HK-2 (cell line): Measurements from ENCODE around the gene POU4F3.
"Not testable (repeated sequence)": the region's sequence is repeated elsewhere in the genome, so short reads cannot be mapped to it uniquely, and the experiment has no call there.

Experiments
- DNase-seq: peaks from one replicate; pipeline ENCODE4 v3.0.0-alpha.2; 2018; ENCODE audit not compliant: unreplicated experiment

Gene POU4F3, protein sequence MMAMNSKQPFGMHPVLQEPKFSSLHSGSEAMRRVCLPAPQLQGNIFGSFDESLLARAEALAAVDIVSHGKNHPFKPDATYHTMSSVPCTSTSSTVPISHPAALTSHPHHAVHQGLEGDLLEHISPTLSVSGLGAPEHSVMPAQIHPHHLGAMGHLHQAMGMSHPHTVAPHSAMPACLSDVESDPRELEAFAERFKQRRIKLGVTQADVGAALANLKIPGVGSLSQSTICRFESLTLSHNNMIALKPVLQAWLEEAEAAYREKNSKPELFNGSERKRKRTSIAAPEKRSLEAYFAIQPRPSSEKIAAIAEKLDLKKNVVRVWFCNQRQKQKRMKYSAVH

DNA sequence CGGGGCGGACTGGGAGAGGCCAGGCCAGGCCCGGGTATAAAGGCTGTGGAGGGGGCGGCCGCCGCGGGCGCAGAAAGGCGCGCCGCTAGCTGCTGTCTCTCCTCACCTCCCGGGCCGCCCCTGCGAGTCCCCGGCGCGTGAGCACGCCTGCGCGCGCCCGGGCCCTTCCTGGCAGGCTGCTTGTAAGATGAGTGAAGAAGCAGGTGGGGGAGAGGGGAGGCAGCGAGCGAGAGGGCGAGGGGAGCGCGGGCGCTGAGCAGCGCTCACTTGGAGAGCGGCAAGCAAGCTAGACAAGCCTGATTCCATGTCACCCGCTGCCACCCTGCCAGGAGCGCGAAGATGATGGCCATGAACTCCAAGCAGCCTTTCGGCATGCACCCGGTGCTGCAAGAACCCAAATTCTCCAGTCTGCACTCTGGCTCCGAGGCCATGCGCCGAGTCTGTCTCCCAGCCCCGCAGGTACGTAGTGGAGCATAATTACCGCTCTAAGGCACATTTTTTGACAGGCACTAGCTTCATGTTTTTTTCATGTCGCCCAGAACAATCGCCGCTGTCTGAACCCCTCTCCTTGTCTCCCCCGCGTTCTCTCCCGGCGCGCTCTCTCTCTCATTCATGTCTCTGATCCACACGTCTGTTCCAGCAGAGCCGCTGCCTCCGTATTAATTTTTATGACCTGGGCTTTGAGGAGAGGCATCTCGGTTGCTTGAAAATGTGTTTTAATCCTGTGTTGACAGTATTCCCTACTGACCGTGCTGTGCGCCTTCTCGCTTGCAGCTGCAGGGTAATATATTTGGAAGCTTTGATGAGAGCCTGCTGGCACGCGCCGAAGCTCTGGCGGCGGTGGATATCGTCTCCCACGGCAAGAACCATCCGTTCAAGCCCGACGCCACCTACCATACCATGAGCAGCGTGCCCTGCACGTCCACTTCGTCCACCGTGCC lies at the start of gene POU4F3:
TSS of gene POU4F3 (plus strand) at position 66 of the 941 bp plus-strand sequence. CDS start at position 340, 274 bp downstream.
- no peak for DNase-seq

DNA sequence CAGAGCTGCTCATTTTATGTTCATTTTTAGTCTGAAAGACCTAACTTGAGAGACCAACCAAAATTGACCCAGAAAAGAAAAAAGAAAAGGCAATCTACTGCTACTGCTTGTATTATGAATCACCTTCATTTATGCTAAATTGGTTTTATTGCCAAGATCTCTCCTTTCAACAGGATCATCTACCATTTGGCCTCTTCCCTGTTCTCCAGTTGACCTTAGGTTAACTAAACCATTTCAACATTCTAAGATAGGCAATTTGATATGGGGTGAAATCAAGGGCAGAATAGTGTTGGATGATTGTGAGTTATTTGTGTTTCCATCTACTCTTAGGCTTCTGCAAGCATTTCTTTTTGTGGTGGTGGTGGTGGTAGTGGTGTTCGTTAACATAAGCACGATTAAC lies 48.3 kb upstream of the POU4F3 start:
- no peak for DNase-seq

DNA sequence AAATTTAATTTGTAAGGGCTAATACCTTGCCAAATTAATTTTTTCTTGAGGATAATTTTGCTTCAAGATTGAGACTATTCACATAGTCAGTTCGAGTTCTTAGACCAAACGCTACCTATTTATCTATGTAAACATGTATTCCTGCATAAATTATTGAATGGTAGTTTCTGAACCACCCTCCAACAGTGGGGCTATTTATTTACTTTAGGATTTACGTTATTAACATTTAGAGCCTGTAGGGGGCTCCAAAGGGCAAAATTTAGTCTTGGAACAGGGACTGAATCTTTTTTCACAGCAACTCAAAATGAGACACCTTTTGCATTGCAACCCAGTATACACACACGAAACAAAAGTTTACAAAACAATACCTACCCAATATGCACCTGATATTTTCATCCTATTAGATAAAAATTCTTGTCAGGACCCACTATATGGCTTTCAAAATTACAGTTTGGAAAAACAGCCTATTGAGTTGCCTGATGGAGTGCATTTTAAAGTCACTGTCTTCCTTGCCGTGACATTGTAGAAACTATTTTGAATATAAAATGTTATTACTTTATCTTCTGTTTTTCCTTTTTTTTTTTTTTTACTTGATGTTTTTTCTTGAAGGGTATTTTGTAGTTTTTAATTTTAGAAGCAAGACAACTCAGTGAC lies 47.1 kb upstream of the POU4F3 start:
- no peak for DNase-seq

DNA sequence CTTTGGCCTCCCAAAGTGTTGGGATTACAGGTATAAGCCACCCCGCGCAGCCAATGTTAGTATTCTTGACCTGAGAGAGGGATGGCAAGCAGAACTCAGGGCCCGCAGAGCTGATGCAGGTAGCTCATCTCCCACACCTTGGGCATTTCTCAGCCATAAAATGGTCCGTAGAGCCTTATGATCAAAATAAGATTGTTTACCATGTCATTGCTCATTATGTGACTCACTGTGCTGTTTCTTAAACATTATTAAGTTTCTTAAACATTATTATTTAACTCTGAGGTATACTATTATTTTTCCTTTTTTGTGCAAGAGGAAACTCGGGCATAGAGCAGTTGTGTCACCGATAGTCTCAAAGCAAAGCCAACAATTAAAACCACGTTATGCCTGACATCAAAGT lies 42.4 kb upstream of the POU4F3 start:
- no peak for DNase-seq

DNA sequence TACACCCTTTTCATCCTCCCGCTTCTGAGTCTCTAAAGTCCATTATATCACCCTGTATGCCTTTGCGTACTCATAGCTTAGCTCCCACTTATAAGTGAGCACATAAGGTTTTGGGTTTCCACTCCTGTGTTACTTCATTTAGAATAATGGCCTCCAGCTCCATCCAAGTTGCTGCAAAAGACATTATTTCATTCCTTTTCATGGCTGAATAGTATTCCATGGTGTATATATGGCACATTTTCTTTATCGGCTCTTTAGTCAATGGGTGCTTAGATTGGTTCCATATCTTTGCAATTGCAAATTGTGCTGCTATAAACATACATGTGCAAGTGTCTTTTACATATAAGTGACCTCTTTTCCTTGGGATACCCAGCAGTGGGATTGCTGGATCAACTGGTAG lies 39.7 kb upstream of the POU4F3 start:
- not testable (repeated sequence) for DNase-seq

DNA sequence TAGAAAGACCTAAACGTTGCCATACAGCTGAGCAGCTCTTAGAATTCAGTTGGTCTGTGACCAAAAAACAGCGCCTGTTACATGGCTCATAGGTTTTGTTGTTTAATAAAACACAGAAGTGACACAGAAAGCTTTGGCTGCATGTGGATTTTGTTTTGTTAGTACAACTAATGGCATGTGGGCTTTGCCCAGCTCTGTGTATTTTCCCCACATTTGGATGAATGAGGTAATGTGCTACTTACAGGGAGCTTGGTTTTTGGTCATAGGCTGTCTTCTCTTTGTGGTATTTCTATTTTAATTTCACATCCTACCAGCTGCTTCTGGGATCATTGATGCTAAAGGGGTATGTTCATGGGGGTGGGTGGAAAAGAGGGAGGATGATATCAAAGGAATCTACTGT lies 37.0 kb upstream of the POU4F3 start:
- no peak for DNase-seq

DNA sequence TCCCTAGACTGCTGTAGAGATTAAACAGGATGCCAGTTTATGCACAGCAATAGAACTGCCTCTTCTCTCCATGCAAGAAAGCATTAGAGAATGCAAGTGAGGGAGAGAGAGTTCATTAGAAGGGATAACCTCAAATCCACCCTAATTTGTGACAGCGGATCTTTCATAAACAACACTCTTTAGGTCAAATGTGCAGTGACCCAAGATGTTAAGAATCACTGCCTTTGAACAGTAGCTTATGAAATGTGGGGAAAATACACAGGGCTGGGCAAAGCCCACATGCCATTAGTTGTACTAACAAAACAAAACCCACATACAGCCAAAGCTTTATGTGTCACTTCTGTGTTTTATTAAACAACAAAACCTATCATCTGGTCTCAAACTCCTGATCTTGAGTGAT lies 36.2 kb upstream of the POU4F3 start:
- no peak for DNase-seq

DNA sequence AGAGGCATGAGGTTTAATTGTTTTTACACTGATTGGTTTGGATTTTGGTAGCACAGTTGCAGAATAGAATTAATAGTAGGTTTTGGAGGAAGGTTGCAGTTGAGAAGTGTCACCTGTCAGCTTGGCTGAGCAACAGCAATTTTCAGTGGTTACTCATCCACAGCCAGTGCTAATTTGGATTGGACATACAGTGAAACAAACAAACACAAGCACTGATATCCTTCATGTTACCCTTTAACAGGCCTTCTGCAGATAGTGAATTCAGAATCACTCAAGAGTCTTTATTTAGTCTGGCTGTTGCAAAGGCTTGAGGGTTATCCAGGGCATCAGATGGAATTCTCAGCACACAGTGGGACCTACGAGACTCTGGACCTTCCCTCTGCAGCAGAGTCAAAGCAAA lies 31.8 kb upstream of the POU4F3 start:
- no peak for DNase-seq

DNA sequence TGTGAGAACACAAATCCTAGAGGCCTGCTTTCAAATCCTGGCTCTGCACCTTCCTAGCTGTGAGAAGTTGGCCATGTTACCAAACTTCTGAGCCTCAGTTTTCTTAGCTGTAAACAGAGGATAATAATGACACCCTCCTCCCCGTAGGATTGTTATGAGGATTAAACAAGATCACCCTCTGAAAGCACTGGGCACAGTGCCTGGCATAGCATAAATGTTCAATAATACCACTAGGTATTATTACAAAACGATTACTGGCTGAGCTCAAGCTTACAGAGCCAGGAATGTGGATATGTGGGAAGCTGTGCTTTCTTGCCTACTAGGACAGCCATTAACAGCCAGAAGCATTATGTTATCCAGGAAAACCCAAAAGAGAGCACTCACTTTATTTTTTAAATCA lies 30.8 kb upstream of the POU4F3 start:
- no peak for DNase-seq

DNA sequence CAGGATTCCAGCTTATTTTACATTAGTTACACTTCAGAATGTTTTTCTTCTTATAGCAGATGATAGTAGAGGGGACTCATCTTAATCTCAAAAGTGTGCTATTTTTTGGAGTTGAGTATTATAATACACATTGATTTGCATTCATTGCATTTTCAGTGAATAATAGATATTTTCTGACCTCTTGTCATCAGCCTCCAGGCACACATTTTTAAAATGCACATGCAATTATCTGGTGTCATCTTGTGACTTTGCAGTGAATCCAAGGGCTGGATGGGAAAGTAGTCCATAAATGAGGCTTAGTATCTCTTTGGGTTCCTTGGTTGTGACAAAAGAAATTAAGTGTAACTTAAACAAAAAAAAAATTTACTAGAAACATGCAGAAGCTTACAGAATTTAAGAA lies 28.1 kb upstream of the POU4F3 start:
- no peak for DNase-seq

DNA sequence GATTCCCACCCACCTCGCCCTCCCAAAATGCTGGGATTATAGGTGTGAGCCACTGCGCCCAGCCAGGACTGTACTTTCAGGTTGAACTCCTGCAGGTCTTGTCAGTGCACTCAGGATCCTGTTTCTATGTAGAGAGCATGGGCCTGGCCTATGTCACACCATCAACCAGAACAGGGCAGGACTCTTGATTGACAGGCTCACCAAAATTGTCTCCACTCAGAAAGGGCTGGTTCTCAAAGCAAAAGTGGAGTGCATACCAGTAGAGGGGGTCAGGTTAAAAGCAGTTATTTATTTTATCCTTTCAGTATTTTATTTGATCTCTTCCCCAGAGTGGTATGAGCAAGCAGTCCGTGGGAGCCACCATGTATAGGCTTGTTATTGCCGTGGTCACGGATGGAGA lies 27.4 kb upstream of the POU4F3 start:
- DNase-seq = no peak

DNA sequence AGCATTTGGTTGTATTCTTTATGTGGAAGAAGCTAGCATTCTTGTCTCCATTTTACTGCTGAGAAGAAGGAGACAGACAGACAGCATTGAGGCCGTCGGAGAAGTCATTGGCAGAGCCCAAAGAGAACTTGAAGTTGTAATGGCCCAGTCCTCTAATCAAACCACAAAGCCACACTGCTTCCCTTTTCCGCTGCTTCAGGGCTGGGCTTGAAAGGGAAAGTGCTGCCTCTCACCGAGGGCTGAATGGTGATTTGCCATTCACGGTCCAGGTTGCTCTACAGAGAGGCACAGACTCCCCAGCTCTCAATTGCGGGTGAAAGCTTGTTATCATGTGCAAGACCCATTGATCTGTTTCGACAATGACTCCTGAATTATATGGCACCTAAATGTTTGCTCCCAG lies 25.6 kb upstream of the POU4F3 start:
- DNase-seq = no peak

DNA sequence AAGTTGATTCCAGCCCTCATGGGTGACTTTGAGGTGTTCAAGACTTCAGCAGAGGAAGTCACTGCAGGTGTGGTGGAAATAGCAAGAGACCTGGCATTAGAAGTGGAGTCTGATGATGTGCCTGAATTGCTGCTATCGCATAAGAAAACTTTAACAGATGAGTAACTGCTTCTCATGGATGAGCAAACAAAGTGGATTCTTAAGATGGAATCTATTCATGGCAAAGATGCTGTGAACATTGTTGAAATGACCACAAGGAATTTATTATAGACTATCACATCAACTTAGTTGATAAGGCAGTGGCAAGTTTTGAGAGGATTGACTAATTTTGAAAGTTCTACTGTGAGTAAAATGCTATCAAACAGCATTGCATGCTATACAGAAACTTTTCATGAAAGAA lies 17.1 kb upstream of the POU4F3 start:
- DNase-seq = no peak

DNA sequence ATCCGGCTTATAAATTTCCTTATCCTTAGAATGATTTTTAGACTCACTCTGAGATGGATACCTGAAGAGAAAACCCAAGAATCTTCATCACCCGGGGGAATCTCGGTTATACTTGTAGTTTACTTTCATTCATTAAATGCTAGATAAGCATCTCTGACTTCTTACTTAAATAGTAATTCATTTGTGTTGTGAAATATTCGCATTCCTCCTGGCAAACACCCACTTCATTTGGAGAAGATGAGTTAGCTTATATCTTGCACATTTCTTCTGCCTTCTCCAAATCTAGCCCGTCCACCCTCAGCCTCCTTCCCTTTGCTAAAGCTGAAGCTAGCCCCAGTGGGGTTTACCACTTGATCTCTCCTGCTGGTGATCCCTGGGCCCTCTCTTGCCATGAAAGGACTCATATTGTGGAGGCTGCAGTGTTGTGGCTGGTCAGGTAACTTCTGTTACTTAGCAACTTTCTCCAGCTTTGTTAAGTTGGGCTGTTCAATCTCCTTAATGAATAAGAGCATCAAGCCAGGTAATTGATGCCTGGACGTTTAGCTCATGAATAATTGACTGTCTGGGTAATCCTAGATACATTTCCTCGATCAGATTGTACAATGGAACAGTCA lies 11.3 kb upstream of the POU4F3 start:
- DNase-seq = no peak

DNA sequence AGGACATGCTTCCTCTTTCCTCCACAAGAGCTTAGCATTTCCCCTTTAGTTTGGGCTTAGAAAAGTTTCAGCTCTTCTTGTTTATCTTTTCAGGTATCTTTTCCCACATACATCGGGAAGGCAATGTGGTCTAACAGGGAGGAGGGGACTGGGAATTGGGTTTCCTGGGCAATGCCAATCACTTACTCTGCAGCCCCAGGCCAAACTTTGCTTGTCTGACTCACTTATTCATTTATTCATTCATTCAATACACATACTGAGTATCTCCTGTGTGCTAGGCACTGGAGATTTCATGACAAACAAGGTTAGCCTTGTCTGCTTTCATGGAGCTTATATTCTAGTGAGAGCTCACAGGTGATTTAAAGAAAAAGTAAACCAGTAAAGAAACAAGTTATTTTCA lies 10.7 kb upstream of the POU4F3 start:
- no peak for DNase-seq

DNA sequence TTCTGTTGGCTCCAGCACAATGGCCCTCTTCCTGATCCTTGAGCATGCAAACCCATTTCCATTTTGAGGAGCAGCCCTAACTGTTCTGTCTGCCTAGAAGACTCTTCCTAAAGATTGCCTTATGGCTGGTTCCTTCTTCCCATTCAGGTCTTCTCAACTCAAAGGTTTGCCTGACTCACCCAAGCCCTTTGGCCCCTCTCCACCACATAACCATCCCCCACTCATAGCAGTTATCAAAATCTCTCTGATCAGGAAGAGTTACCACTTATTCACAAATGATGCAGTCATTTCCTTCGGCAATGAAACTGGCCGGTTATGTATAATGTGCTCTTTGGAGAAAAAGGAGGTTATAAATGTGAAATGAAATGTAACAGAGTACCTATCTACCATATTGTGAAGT lies 8.9 kb upstream of the POU4F3 start:
- DNase-seq = no peak

DNA sequence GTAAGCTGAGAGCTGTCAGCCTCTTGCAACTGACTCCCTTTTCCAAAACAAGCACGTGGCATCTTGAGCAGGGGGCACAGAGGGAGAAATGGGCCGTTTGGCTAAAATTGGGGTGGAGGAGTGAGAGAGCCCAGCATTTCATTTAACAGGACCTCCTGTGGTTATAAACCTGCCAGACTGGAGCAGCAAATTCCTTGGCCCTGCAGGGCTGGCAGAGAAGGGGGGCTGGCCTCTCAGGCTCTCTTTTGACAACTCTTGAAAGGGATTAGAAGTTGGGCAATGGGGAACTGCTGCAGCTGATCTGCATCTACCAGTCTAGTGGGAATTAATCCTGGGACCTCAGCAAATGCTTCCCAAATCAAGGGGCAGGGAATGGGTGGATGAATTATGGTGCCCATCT lies 7.2 kb upstream of the POU4F3 start:
- no peak for DNase-seq

DNA sequence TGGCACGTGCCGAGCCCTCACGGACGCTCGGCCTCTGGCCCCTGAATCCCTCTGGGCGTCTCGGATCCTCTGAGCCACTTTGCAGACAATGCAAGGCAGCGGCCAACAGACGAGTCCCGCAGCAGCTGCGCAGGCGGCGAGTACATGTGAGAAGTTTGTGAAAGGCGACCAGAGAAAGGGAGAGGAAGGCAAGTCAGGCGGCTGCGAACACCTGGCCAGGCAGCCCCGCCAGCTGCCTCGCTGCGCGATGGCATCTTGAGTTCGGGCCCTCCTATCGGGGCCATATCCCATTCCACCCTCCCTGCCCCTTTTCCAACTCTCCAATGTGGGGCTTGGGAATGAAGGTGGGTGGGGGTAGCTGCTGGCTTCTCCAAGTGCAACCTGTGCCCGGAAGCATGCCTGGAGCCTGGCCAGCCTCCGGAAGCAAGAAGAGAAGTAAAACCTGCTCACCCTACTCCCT lies 4.5 kb upstream of the POU4F3 start:
- no peak for DNase-seq

DNA sequence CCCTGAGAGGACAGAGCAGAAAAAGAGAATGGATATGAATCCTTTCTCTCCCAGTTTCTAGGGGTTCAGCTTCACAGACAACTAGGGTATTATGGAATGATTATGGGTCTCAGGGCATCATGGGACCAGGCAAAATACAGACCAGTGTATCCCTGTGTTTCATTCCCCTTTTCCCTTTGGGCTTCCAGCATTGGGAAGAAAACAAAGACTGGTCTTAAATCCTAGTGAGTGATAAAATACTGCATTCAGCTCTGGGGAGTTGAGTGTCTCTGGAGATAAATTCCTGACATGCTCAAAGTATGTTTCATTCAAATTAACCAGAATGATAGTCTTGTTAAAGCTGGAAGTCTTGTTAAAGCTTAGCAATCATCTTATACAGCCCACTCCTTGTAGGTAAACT lies 2.4 kb upstream of the POU4F3 start:
- no peak for DNase-seq

DNA sequence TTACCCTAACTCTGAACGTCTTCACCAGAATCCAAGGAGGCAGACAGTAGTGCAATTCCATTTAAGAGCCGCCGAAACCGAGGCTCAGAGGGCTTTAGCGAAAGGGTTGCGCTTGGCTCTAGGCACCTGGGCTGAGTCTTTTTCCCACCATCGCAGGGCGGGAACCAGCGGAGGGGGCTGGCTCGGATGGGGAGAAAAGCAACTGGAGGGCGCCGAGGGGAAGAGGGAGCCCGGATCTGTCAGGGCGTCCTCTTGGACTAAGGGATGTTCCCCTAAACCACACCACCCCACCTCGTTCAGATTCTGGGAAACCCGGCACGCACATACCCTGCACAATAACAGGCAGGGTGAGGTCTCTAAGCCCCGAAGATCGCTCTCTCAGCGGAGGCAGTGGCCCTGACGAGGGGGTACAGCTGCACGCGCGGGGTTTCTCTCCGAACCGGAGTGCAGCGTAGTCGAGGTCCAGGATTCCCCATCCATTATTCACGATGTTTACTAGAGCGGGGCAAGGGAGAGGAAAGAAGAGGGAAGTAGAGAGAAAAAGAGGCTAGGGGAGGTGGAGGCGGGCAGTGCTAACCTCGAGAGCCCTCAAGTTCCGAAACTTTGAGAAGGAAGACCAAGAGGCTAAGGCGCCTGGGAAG lies 1.3 kb upstream of the POU4F3 start:
- DNase-seq = no peak

DNA sequence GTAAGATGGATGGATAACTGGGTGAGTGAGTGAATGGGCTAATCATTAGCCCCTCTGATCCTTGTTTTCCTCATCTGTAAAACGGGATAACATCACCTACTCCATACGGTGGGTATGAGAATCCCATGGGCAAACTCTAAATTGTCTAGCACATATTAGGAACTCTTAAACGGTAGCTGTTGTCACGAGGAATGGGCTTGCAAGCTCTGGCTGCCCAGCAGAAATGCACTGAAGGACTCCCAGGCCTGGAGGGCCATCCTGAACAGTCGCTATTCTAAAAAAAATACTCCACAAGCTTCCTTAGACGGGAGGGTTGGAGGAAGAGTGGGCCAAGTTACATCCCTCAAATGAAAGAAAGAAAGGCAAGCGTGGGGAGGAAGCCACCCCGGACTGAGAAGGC lies 711 bp upstream of the POU4F3 start:
- no peak for DNase-seq
